H9 (cell line): ENCODE results near the gene MTG1. TPM values are rescaled to one million over a fixed set of nuclear protein-coding genes. Genes with fewer than 3 reads are reported as not detected.

Experiments
- DNase-seq: peaks from one replicate; pipeline ENCODE4 v3.0.0-alpha.2; 2017
- H2AFZ ChIP-seq: one replicate; pipeline ENCODE4 v1.6.1; 2013; ENCODE audit warnings: mild to moderate bottlenecking, low read length, control low read depth, moderate library complexity
- H2AK5ac ChIP-seq: 2 replicates; pipeline ENCODE4 v1.6.1; 2013; ENCODE audit warnings: low read length, control low read depth, mixed read lengths; ENCODE audit not compliant: insufficient read length
- H2BK120ac ChIP-seq: one replicate; pipeline ENCODE4 v1.6.1; 2013; ENCODE audit warnings: low read depth, mild to moderate bottlenecking, low read length, control low read depth, inconsistent platforms; ENCODE audit not compliant: poor library complexity, severe bottlenecking
- H2BK12ac ChIP-seq: 2 replicates; pipeline ENCODE4 v1.6.1; 2013; ENCODE audit warnings: low read length, control low read depth, mixed read lengths, low read depth; ENCODE audit not compliant: insufficient read length
- H2BK15ac ChIP-seq: 2 replicates; pipeline ENCODE4 v1.6.1; 2013; ENCODE audit warnings: low read depth, low read length, control low read depth
- H2BK20ac ChIP-seq: one replicate; pipeline ENCODE4 v1.6.1; 2013; ENCODE audit warnings: low read depth, mild to moderate bottlenecking, low read length, control low read depth, inconsistent platforms; ENCODE audit not compliant: poor library complexity, severe bottlenecking
- H2BK5ac ChIP-seq: 2 replicates; pipeline ENCODE4 v1.6.1; 2013; ENCODE audit warnings: low read length, control low read depth, mixed read lengths; ENCODE audit not compliant: insufficient read length
- H3K14ac ChIP-seq: 2 replicates; pipeline ENCODE4 v1.6.1; 2013; ENCODE audit warnings: low read length, control low read depth; ENCODE audit not compliant: insufficient read depth
- H3K18ac ChIP-seq: 2 replicates; pipeline ENCODE4 v1.6.1; 2013; ENCODE audit warnings: low read depth, mild to moderate bottlenecking, mixed read lengths, low read length, control low read depth; ENCODE audit not compliant: insufficient read length
- H3K23ac ChIP-seq: 2 replicates; pipeline ENCODE4 v1.6.1; 2013; ENCODE audit warnings: low read length, control low read depth, mixed read lengths, low read depth; ENCODE audit not compliant: insufficient read length
- H3K23me2 ChIP-seq: 2 replicates; pipeline ENCODE4 v1.6.1; 2013; ENCODE audit warnings: low read depth, mild to moderate bottlenecking, mixed read lengths, low read length, control low read depth; ENCODE audit not compliant: insufficient read length, poor library complexity, severe bottlenecking
- H3K27ac ChIP-seq: 2 replicates; pipeline ENCODE4 v1.5.1; 2013; ENCODE audit warnings: low read length, control low read depth, mixed read lengths, low read depth; ENCODE audit not compliant: insufficient read length
- H3K27me3 ChIP-seq: 2 replicates; pipeline ENCODE4 v1.6.1; 2013; ENCODE audit warnings: low read length, control low read depth, inconsistent platforms; ENCODE audit not compliant: insufficient read depth
- H3K4ac ChIP-seq: 2 replicates; pipeline ENCODE4 v1.6.1; 2013; ENCODE audit warnings: low read depth, mild to moderate bottlenecking, control low read depth, inconsistent platforms, low read length, moderate library complexity
- H3K4me1 ChIP-seq: 2 replicates; pipeline ENCODE4 v1.6.1; 2013; ENCODE audit warnings: low read length, control low read depth, inconsistent platforms; ENCODE audit not compliant: insufficient read depth
- H3K4me2 ChIP-seq: 2 replicates; pipeline ENCODE4 v1.6.1; 2013; ENCODE audit warnings: low read length, control low read depth, mixed read lengths; ENCODE audit not compliant: insufficient read length, insufficient read depth
- H3K56ac ChIP-seq: 2 replicates; pipeline ENCODE4 v1.6.1; 2013; ENCODE audit warnings: low read depth, mild to moderate bottlenecking, mixed read lengths, low read length, control low read depth; ENCODE audit not compliant: insufficient read length
- H3K79me1 ChIP-seq: 2 replicates; pipeline ENCODE4 v1.6.1; 2013; ENCODE audit warnings: low read depth, mild to moderate bottlenecking, moderate library complexity, low read length, control low read depth, inconsistent platforms; ENCODE audit not compliant: insufficient read depth, poor library complexity, severe bottlenecking
- H3K79me2 ChIP-seq: 2 replicates; pipeline ENCODE4 v1.6.1; 2013; ENCODE audit warnings: low read length, control low read depth, inconsistent platforms; ENCODE audit not compliant: insufficient read depth
- H3K9ac ChIP-seq: 2 replicates; pipeline ENCODE4 v1.6.1; 2013; ENCODE audit warnings: low read length, control low read depth, mixed read lengths; ENCODE audit not compliant: insufficient read length; ENCODE audit errors: extremely low read depth
- H3K9me3 ChIP-seq: one replicate; pipeline ENCODE4 v1.6.1; 2013; ENCODE audit warnings: low read depth, low read length, inconsistent platforms; ENCODE audit not compliant: control insufficient read depth
- H3T11ph ChIP-seq: one replicate; pipeline ENCODE4 v1.6.1; 2013; ENCODE audit warnings: mild to moderate bottlenecking, low read length, control low read depth, inconsistent platforms
- H4K20me1 ChIP-seq: one replicate; pipeline ENCODE4 v1.6.1; 2013; ENCODE audit not compliant: control insufficient read depth, insufficient read length, insufficient read depth
- H4K5ac ChIP-seq: 2 replicates; pipeline ENCODE4 v1.6.1; 2013; ENCODE audit warnings: low read depth, mild to moderate bottlenecking, mixed read lengths, low read length, control low read depth; ENCODE audit not compliant: insufficient read length
- H4K8ac ChIP-seq: replicated peaks from 2 replicates; pipeline ENCODE4 v1.6.1; 2013; ENCODE audit warnings: low read length, control low read depth, mixed read lengths, low read depth; ENCODE audit not compliant: insufficient read length
- H4K91ac ChIP-seq: 2 replicates; pipeline ENCODE4 v1.6.1; 2013; ENCODE audit warnings: low read depth, mild to moderate bottlenecking, moderate library complexity, mixed read lengths, low read length, control low read depth; ENCODE audit not compliant: insufficient read length
- H3K27ac Mint-ChIP-seq, 3 experiments: 2 replicates in 2 of 3; 3 replicates in 1 of 3; pipeline ENCODE4 v1.8.0; 2020 to 2021; ENCODE audit warnings: mixed read lengths in 3 of 3, mild to moderate bottlenecking in 1 of 3, moderate library complexity in 1 of 3
- H3K27me3 Mint-ChIP-seq: 2 replicates; pipeline ENCODE4 v1.8.0; 2021; ENCODE audit warnings: low read depth, mild to moderate bottlenecking, moderate library complexity, mixed read lengths
- H3K36me3 Mint-ChIP-seq, 3 experiments: 2 replicates in 2 of 3; 3 replicates in 1 of 3; pipeline ENCODE4 v1.8.0; 2020 to 2021; ENCODE audit warnings: low read depth in 3 of 3, mixed read lengths in 3 of 3; ENCODE audit not compliant: insufficient read depth in 1 of 3
- H3K4me1 Mint-ChIP-seq, 2 experiments: 2 replicates each; pipeline ENCODE4 v1.8.0; 2020; ENCODE audit warnings: mixed read lengths in 2 of 2
- H3K4me3 Mint-ChIP-seq, 2 experiments: 2 replicates in 1 of 2; 3 replicates in 1 of 2; pipeline ENCODE4 v1.8.0; 2020 to 2021; ENCODE audit warnings: mild to moderate bottlenecking in 2 of 2, mixed read lengths in 2 of 2, moderate library complexity in 1 of 2
- H3K9me3 Mint-ChIP-seq, 2 experiments: 2 replicates in 1 of 2; 3 replicates in 1 of 2; pipeline ENCODE4 v1.8.0; 2020; ENCODE audit warnings: mild to moderate bottlenecking in 2 of 2, mixed read lengths in 2 of 2, moderate library complexity in 1 of 2
- CTCF ChIP-seq: fragments of 200-600 bp; sonication (generic); conservative IDR thresholded peaks from 3 replicates; pipeline ENCODE4 v1.8.0; 2021; ENCODE audit warnings: antibody characterized with exemption, mild to moderate bottlenecking
- WGBS: extraction: QIAGEN DNeasy Blood & Tissue Kit; methylation state at CpG from one replicate; pipeline ENCODE4 v1.1.7; 2013; ENCODE audit warnings: missing lambda C conversion rate, low lambda C conversion rate, mixed read lengths; ENCODE audit not compliant: insufficient read length; ENCODE audit errors: extremely low coverage; 5-methylcytosine and 5-hydroxymethylcytosine counted together
- total RNA-seq: library from RNA; stranded (reverse); gene quantifications from 2 replicates; pipeline ENCODE4 v1.2.1, GENCODE V29; 2021

Gene MTG1
- total RNA-seq, 1 experiment from 2014 or later = 65.3 TPM

- Histone ChIP-seq H3K18ac (no peak overlapping the region), H3K4me2 (no peak overlapping the region), H2BK12ac (no peak overlapping the region), H2AK5ac (no peak overlapping the region), H3K4ac (no peak overlapping the region), H3K14ac (no peak overlapping the region), H3K4me1 (no peaks in the 10 kb centered on the region), H3K23me2 (no peaks in the 10 kb centered on the region), H3K9ac (no peak overlapping the region), H3K79me2 (no peaks in the 10 kb centered on the region), H4K20me1 (no peaks in the 10 kb centered on the region), H3T11ph (no peak overlapping the region), H2AFZ (no peak overlapping the region), H3K27ac (no peak overlapping the region), H3K56ac (no peak overlapping the region), H2BK20ac (no peak overlapping the region), H3K9me3 (peaks cover 75% of the 10 kb centered on the region), H2BK120ac (no peak overlapping the region), H2BK15ac (no peak overlapping the region), H4K91ac (no peak overlapping the region), H3K79me1 (no peaks in the 10 kb centered on the region), H3K27me3 (no peaks in the 10 kb centered on the region), H2BK5ac (no peak overlapping the region), H4K8ac (no peak overlapping the region), H3K23ac (no peak overlapping the region), H4K5ac (no peak overlapping the region)
- no peak overlapping the region for H3K4me3 Mint-ChIP-seq
- H3K9me3 Mint-ChIP-seq = peaks cover 82 to 91% of the 10 kb centered on the region in 2 experiments
- H3K36me3 Mint-ChIP-seq = peaks cover 5 to 18% (median 5%) of the 10 kb centered on the region in 3 experiments; a peak in 5 of 7 replicates
- WGBS = no CpG with 5 or more reads among the region's 21 CpGs
- H3K27ac Mint-ChIP-seq = no peak overlapping the region
- no peak for TF ChIP-seq CTCF
- peaks cover 7% of the 10 kb centered on the region for H3K27me3 Mint-ChIP-seq
- no peaks in the 10 kb centered on the region for H3K4me1 Mint-ChIP-seq
- DNase-seq = no peak
These were observed 64.9 kb downstream of the MTG1 start for GRCh38 chr10:133458710-133459453.
